ENCODE data around the gene DGCR6L. TPM values are rescaled to one million over a fixed set of nuclear protein-coding genes. Genes with fewer than 3 reads are reported as not detected.
"Not testable (repeated sequence)": the region's sequence is repeated elsewhere in the genome, so short reads cannot be mapped to it uniquely, and the experiment has no call there.

The DGCR6L gene
- total RNA-seq, 1 experiment from 2014 or later, result 44.5 TPM

DNA sequence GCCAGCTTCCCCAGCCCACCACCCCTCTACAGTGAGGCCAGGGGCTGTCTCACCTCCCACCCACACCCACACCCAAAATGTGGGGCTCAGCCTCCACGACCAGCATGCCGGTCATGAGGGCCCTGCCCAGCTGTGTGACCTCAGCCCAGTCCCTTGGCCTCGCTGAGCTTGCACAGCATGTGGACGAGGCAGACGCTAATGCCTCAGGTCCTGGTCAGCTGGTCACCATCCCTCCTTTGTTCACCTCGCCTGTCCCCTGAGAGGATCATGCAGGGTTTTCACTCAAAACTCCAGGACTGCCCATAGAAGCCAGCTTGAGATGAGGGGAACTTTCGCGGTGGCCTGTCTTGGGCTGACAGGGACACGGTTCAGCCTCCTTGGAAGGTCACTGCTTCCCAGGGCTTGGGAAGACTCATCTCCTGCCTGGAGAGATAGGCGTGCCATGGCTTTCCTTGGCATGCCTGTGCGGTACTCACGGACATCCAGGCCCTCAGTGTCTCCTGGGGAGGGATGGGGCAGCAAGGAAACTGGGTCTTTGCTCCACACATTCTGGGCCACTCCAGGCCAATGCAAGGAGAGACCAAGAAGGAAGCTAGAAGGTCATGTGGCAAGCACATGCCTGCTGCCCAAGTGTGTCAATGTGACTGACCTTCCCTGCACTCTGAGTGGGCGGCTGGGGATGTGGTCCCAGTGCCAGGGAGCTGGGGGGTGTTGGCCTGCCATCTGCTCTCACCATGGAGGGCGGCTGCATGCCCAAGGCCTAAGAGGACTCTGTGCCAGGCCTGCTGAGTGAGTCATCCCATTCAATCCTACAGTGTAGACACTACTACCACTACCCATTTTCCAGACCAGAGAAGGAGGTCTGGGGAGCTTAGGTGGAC lies 48.5 kb downstream of the DGCR6L start:
- in situ Hi-C loops (cut with HindIII; ENCODE audit: low pct_unique_long_range_greater_than_20kb, low sequenced_read_pairs), result no loop called here
- peak; percentile 43 for DNase-seq (ENCODE audit: low read depth, low spot score)

DNA sequence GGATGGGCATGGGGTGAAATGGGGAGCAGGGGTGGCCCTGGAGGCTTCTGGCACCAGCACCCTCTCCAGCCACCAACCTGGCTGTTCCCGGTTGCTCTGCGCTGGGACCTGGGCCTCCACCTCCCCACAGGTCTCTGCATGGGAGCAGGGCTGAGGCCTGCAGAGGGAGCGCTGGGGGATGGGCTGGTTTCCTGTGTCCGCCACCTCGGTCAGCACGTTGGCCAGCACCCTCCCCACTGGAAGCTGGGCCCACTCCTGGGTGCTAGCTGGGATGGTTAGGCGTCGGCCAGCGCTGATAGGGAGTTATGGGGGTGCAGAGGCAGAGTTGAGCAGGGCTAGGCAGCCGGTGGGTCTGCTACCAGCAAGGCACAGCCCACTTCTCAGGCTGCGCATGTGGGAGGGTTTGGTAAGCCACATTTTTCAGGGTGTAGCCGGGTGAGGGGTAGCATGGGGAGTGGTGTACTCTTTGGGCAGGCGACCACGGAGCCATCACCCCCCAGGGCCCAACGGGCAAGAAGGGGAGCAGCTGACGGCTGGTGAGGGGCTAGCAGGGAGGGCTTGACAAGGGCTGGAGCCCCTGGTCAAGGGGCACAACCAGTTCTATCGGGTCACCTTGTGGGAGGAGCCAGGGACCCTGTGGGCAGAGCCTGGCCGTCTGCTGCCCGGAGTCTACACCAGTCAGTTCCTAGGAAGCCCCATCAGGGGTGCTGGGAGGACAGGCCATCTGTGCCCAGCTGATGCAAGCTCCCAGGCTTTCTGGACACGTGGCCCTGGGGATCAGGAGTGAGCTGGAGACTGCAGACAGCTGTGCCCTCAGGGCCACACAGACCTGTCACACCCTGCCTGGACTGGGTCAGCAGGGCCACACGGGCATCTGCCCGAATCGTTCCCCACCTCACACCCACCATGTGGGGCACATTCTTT lies 49.4 kb downstream of the DGCR6L start:
- in situ Hi-C loops (cut with HindIII; ENCODE audit: low pct_unique_long_range_greater_than_20kb, low sequenced_read_pairs), result not testable (repeated sequence)
- peak; percentile 22 for DNase-seq (ENCODE audit: low read depth, low spot score)

DNA sequence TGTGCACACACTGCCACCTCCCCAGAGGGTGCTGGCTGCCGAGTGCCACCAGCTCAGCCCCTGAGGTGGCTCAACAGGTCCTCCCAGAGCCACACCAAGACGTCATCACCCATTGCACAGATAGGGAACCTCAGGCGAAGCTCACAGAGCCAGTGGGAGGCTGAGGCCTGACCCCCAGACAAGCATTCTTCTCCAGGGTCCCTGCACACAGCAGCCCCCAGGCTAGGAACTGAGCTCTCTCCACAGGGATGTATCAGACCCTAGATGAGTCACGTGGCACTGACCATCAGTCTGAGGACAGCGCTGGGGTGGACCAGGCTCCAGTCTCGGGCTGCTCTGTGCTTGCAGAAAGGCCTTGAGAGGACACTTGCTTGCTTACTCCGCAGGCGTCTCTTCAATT lies 50.2 kb downstream of the DGCR6L start:
- in situ Hi-C loops (cut with HindIII; ENCODE audit: low pct_unique_long_range_greater_than_20kb, low sequenced_read_pairs); DNase-seq (ENCODE audit: low read depth, low spot score): not testable (repeated sequence)

DNA sequence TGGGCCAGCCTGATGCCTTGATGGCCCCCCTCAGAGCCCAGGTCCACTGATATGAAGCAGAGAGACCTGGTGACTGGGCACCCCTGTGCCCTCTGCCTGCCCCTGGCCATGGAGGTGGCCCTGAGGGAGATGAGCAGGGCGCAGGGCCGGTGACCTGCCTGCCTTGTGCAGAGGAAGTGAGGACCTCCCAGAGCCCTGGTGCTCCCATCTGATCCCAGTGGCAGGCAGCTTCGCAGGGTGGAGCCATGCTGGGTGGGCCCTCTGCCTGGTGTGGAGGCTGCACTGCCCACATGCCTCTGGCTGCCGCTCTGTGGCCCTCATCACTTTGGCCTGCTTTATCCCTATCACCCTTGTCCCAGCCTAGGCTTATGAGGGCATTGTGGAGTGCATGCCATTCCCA lies 50.7 kb downstream of the DGCR6L start:
- DNase-seq (ENCODE audit: low read depth, low spot score); in situ Hi-C loops (cut with HindIII; ENCODE audit: low pct_unique_long_range_greater_than_20kb, low sequenced_read_pairs): not testable (repeated sequence)

DNA sequence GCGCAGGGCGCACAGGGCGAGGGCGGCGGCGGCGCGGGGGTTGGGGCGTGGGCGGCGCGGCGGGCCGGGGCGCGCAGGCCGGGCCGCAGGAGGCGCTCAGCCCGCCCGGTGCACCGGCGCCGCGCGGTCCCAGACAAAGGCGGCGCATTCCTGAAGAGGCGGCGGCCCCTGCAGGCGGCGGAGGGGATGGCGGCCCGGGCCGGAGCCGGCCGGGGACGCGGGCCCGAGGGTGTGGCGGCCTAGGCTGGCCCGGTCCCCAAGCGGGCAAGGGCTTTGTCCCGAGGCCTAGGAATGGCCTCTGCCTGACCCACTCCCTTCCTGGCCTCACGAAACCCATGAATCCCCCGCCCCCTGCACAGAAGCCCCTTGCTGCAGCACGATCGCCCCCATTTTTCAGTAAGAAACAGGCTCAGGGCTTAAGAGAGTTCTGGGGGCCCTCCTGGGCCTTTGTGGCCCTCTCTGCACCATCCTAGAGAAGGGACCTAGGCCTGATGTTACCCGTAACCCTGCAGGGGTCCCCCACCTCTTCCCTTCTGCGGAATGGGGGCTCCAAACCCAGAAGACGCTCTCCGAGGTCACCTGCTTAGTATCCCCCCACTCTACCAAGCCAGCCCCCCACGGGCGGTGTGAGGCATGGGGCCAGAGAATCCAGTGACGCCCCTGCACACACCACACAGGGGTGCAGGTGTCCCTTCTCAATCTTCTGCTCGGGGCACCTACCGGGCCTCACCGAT lies 51.4 kb downstream of the DGCR6L start, which contains the start of gene RTN4R:
Gene RTN4R (minus strand): TSS at position 40 of the 734 bp plus-strand sequence. CDS start 226 bp downstream, outside the sequence.
- in situ Hi-C loops (cut with HindIII; ENCODE audit: low pct_unique_long_range_greater_than_20kb, low sequenced_read_pairs), result no loop called here
- DNase-seq (ENCODE audit: low read depth, low spot score), result peak; percentile 61

DNA sequence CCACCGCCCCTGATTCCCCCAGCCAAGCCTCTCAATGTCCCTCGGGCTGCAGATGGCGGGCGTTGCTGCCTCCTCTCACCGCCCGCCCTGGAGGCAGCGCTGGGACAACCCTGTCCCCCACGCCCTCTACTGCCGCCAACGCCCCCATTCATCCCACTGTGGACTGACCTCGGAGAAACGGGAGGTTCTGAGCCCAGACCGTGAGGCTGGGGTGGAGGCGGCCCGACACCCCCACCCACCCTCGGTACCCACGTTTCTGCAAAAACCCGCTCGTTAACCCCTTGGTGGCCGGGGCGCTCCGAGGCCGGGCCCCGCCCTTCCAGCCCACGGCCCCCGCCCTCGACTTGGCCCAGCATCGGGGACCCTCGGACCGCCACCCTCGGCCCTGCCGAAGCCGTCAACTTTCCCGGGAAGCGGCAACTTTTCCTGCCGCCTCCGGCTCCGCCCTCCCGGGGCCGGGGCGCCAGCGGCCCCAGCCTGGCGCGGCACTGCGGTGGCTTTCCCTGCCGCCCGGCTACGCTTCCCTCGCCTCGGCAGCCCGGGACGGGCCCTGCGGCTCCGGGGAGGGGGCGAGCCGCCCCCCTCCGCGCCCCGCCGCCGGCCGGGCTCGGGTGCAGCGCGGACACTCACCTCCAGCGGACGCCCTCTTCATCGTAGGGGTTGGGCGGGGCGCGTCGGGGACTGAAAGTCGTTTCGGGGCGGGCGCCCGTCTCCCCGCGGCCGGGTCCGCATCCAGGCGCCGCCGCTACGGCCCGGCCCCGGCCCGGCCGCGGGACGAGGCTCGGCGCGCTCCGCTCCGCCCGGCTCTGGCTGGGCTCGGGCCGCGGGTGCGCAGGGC lies 52.2 kb downstream of the DGCR6L start:
- in situ Hi-C loops (cut with HindIII; ENCODE audit: low pct_unique_long_range_greater_than_20kb, low sequenced_read_pairs), result no loop called here
- no peak for DNase-seq (ENCODE audit: low read depth, low spot score)

DNA sequence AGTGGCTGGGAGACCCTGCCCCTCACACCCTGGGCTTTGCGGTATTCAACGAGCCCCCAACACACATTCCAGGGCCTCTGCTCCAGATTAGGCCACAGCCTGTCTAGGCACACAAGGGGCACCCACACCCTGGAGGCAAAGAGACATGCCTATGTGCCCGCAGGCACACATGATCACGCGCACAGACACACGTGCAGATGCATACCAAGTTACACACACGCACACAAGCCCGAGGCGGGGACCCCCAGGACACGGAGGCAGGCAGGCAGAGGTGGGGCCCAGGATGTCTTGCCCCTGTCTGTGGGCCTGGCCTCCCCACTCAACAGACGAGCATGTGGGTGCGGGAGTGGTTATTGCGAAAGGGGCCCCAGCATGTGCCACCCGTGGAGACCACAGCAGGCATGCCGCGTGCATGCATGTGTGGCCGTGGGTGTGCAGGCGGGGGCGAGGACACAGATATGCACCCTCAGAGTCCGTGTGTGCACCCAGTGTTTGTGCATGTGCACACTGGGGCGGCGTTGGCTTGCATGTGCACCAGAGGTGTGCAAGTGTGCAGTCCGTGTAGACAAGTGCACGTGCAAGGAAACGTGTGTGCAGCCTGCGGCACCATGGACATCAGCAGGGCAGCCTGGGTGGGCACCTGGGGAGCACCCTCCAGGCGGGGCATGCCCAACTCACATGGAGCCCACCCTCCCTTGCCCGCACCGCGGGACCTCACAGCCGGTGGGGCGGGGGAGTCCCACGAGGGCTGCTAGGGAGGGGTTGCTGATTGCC lies 53.0 kb downstream of the DGCR6L start:
- in situ Hi-C loops (cut with HindIII; ENCODE audit: low pct_unique_long_range_greater_than_20kb, low sequenced_read_pairs); DNase-seq (ENCODE audit: low read depth, low spot score): not testable (repeated sequence)

DNA sequence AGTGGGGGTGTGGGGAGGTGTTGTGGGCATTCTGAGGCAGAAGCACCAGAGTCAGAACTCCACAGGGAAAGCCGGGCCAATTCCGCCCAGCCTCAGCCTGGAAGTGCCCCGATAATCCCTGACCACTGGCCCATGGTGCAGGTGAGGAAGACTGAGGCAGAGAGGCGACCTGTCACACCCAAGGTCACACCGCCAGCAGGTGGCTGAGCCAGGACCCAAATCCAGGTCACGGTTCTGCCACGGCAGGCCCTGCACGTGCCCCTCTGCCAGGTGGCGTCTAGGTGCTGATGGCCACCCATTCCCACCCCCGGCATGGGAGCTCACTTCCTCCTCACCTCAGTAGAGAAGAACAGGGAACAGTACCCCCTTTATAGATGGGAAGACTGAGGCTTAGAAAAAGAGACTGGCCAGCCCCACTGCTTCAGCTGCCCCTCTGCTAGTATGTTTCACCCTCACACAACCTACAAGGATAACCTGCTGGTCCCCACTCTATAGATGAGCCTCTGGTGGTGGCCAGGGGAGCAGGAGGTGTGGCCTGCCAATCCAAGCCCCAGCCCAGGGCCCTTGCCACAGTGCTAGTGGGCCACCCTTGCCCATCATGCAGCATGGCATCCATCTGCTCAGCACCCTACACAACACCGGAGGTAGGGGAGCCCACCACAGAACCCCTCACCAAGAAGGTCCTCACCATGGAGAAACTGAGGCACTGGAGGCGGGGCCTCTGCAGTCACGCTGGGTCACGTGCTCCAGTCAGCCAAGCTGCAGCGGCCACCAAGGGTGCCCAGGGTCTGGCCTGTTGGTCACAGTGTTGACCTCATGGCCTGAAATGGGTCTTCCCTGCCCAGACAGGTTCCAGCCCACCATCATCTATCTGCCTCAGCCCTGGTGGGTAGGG lies 53.8 kb downstream of the DGCR6L start:
- in situ Hi-C loops (cut with HindIII; ENCODE audit: low pct_unique_long_range_greater_than_20kb, low sequenced_read_pairs); DNase-seq (ENCODE audit: low read depth, low spot score): not testable (repeated sequence)

DNA sequence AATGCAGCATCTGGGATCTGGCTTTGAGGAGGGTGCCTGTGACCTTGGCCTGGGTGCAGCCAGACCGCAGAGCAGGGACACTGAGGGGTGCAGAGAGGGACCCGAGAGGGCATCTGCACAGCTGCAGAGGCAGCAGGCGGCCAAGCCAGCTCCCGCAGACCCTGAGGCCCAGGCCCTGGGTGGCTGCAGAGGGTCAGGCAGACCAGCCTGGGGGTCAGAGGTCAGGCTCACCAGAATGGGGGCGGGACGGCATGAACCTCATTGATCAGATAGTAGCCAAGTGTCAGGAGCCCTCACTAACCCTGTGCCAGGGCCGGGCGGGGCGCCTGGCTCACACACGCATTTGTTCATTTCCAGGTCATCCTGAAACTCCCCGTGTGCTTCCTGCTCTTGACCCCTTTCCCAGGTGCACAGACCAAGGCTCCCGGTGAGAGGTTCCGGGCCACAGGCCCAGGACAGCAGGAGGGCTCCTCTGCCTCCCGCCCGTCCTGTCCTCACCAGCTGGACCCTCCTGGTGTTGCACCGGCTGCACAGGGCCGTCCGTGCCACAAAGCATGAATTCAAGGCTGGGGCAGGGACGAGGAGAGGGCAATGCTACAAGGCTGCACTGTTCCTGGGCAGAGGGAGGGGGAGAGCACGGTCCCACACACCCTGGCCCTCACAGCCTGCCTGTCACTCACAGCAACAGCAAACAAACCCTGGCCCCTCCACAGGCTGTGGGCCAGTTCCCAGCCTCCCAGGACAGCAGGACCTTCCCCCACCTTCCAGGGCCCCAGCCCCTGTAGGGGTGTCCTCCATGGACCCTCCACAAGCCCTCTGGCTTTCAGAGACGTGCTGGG lies 55.0 kb downstream of the DGCR6L start:
- peak; percentile 17 for DNase-seq (ENCODE audit: low read depth, low spot score)
- in situ Hi-C loops (cut with HindIII; ENCODE audit: low pct_unique_long_range_greater_than_20kb, low sequenced_read_pairs), result no loop called here

Other genes starting within 250 kb of the DGCR6L start
- 12.4 and 18.2 TPM in 2 replicates for gene DGCR8, start 239.8 kb downstream of the DGCR6L start, total RNA-seq (2014; rRNA removed; shearing (Covaris generic))
- gene RANBP1, start 204.0 kb downstream of the DGCR6L start, total RNA-seq (2014; rRNA removed; shearing (Covaris generic)), result 425 and 431 TPM in 2 replicates
- gene TRMT2A, start 202.8 kb downstream of the DGCR6L start, total RNA-seq (2014; rRNA removed; shearing (Covaris generic)), result 66.1 and 67.3 TPM in 2 replicates
- gene ZDHHC8, start 188.3 kb downstream of the DGCR6L start, total RNA-seq (2014; rRNA removed; shearing (Covaris generic)), result 7.7 and 7.8 TPM in 2 replicates
- gene CCDC188, start 169.0 kb downstream of the DGCR6L start, total RNA-seq (2014; rRNA removed; shearing (Covaris generic)), result not detected in 2 replicates
- gene RTN4R, start 51.7 kb downstream of the DGCR6L start, total RNA-seq (2014; rRNA removed; shearing (Covaris generic)), result 7.2 TPM in 2 replicates
- gene ZNF74, start 74.1 kb upstream of the DGCR6L start, total RNA-seq (2014; rRNA removed; shearing (Covaris generic)), result 19.0 and 19.5 TPM in 2 replicates
- gene SCARF2, start 117.8 kb upstream of the DGCR6L start, total RNA-seq (2014; rRNA removed; shearing (Covaris generic)), result 15.3 and 17.0 TPM in 2 replicates
- 18.4 and 22.7 TPM in 2 replicates for gene KLHL22, start 175.7 kb upstream of the DGCR6L start, total RNA-seq (2014; rRNA removed; shearing (Covaris generic))
- gene MED15, start 187.6 kb upstream of the DGCR6L start, total RNA-seq (2014; rRNA removed; shearing (Covaris generic)), result 86.9 and 91.2 TPM in 2 replicates

Measured in SK-MEL-5 (cell line).